Mesenchymal stem cell (in vitro differentiated cells and primary cell): ENCODE measurements around the gene CLMN.

Experiments
- DNase-seq: peaks from one replicate; pipeline ENCODE4 v3.0.0-alpha.2; 2013
- H2AFZ ChIP-seq: one replicate; pipeline ENCODE4 v1.6.1; 2013; ENCODE audit warnings: low read depth, mild to moderate bottlenecking, control low read depth, inconsistent platforms, low read length, moderate library complexity
- H2AK5ac ChIP-seq: 2 replicates; pipeline ENCODE4 v1.6.1; 2013; ENCODE audit warnings: low read length, moderate library complexity, mild to moderate bottlenecking, inconsistent platforms; ENCODE audit not compliant: severe bottlenecking
- H2BK120ac ChIP-seq: one replicate; pipeline ENCODE4 v1.6.1; 2013; ENCODE audit warnings: low read depth, mild to moderate bottlenecking, inconsistent platforms, low read length, moderate library complexity
- H2BK12ac ChIP-seq, 2 experiments: one replicate each; pipeline ENCODE4 v1.6.1; 2013; ENCODE audit warnings: inconsistent platforms in 2 of 2, low read length in 2 of 2, mild to moderate bottlenecking in 2 of 2, moderate library complexity in 2 of 2, control low read depth in 1 of 2
- H2BK15ac ChIP-seq: one replicate; pipeline ENCODE4 v1.6.1; 2013; ENCODE audit warnings: mild to moderate bottlenecking, low read depth, inconsistent platforms; ENCODE audit not compliant: poor library complexity, severe bottlenecking
- H2BK5ac ChIP-seq: 2 replicates; pipeline ENCODE4 v1.6.1; 2013; ENCODE audit warnings: low read depth, mild to moderate bottlenecking, low read length, control low read depth, inconsistent platforms; ENCODE audit not compliant: poor library complexity, severe bottlenecking
- H3K14ac ChIP-seq, 2 experiments: one replicate each; pipeline ENCODE4 v1.6.1; 2013; ENCODE audit warnings: inconsistent platforms in 2 of 2, low read length in 2 of 2, control low read depth in 1 of 2, mild to moderate bottlenecking in 1 of 2, moderate library complexity in 1 of 2
- H3K18ac ChIP-seq, 2 experiments: one replicate each; pipeline ENCODE4 v1.6.1; 2013; ENCODE audit warnings: inconsistent platforms in 2 of 2, low read length in 2 of 2, control low read depth in 1 of 2, low read depth in 1 of 2, mild to moderate bottlenecking in 1 of 2
- H3K23ac ChIP-seq, 2 experiments: one replicate each; pipeline ENCODE4 v1.6.1; 2013; ENCODE audit warnings: inconsistent platforms in 2 of 2, low read length in 2 of 2, mild to moderate bottlenecking in 2 of 2, moderate library complexity in 2 of 2, control low read depth in 1 of 2
- H3K27ac ChIP-seq: 2 replicates; pipeline ENCODE4 v1.5.1; 2013; ENCODE audit warnings: mild to moderate bottlenecking, moderate library complexity, low read length, control low read depth, inconsistent platforms; ENCODE audit not compliant: poor library complexity, severe bottlenecking
- H3K27me3 ChIP-seq, 2 experiments: 2 replicates each; pipeline versions ENCODE4 v1.6.1 to v1.7.0; 2013; ENCODE audit warnings: low read length in 2 of 2, mild to moderate bottlenecking in 2 of 2, moderate library complexity in 2 of 2, control low read depth in 1 of 2, inconsistent platforms in 1 of 2; ENCODE audit not compliant: control insufficient read depth in 1 of 2, insufficient read depth in 1 of 2
- H3K36me3 ChIP-seq, 2 experiments: 2 replicates each; pipeline versions ENCODE4 v1.6.1 to v1.7.0; 2013; ENCODE audit warnings: low read length in 2 of 2, control low read depth in 1 of 2, inconsistent platforms in 1 of 2, low read depth in 1 of 2, mild to moderate bottlenecking in 1 of 2; ENCODE audit not compliant: insufficient read depth in 2 of 2, control insufficient read depth in 1 of 2
- H3K4ac ChIP-seq, 2 experiments: one replicate each; pipeline ENCODE4 v1.6.1; 2013; ENCODE audit warnings: inconsistent platforms in 2 of 2, low read length in 2 of 2, mild to moderate bottlenecking in 2 of 2, moderate library complexity in 2 of 2, control low read depth in 1 of 2, low read depth in 1 of 2
- H3K4me1 ChIP-seq: 2 replicates; pipeline ENCODE4 v1.6.1; 2013; ENCODE audit warnings: low read depth, low read length, control low read depth; ENCODE audit not compliant: control insufficient read depth, insufficient read depth
- H3K4me2 ChIP-seq: 2 replicates; pipeline ENCODE4 v1.6.1; 2013; ENCODE audit warnings: low read length, mild to moderate bottlenecking, inconsistent platforms; ENCODE audit not compliant: poor library complexity, severe bottlenecking
- H3K4me3 ChIP-seq, 2 experiments: 2 replicates each; pipeline versions ENCODE4 v1.5.1 to v1.7.0; 2013; ENCODE audit warnings: low read length in 2 of 2, mild to moderate bottlenecking in 2 of 2, control low read depth in 1 of 2, low read depth in 1 of 2; ENCODE audit not compliant: insufficient read depth in 1 of 2
- H3K79me1 ChIP-seq: replicated peaks from 2 replicates; pipeline ENCODE4 v1.6.1; 2013; ENCODE audit warnings: mild to moderate bottlenecking, control low read depth, low read length, inconsistent platforms; ENCODE audit not compliant: poor library complexity, severe bottlenecking
- H3K9ac ChIP-seq: 2 replicates; pipeline ENCODE4 v1.7.0; 2013; ENCODE audit warnings: mild to moderate bottlenecking, low read length, moderate library complexity
- H3K9me3 ChIP-seq: 2 replicates; pipeline ENCODE4 v1.7.0; 2013; ENCODE audit warnings: mild to moderate bottlenecking, low read length; ENCODE audit not compliant: control insufficient read depth
- H4K8ac ChIP-seq: one replicate; pipeline ENCODE4 v1.6.1; 2013; ENCODE audit warnings: inconsistent platforms, mild to moderate bottlenecking, low read length, moderate library complexity
- H4K91ac ChIP-seq: one replicate; pipeline ENCODE4 v1.6.1; 2013; ENCODE audit warnings: mild to moderate bottlenecking, low read length, inconsistent platforms
- WGBS: methylation state at CpG from one replicate; pipeline ENCODE4 v1.1.7; 2013; ENCODE audit warnings: mixed read lengths; 5-methylcytosine and 5-hydroxymethylcytosine counted together

The CLMN gene

GRCh38 chr14:95252219-95252618 lies 67.5 kb downstream of the CLMN start:
- H2BK5ac ChIP-seq: peak overlapping the region; percentile 69
- H3K4me2 ChIP-seq: no peak overlapping the region
- H3K27ac ChIP-seq: peak overlapping the region; percentile 97
- peak overlapping the region; percentile 97 for H2AK5ac ChIP-seq
- H3K27me3 ChIP-seq: peaks cover 0 to 4% of the 10 kb centered on the region in 2 experiments
- peaks cover 32% of the 10 kb centered on the region for H3K79me1 ChIP-seq
- H4K8ac ChIP-seq: no peak overlapping the region
- H2BK120ac ChIP-seq: no peak overlapping the region
- H4K91ac ChIP-seq: no peak overlapping the region
- H3K4me3 ChIP-seq: no peak overlapping the region
- H3K14ac ChIP-seq: no peak overlapping the region
- no peaks in the 10 kb centered on the region for H3K9me3 ChIP-seq
- peak overlapping the region in 1 of 2 experiments; percentile 20 for H3K23ac ChIP-seq
- H3K36me3 ChIP-seq: peaks cover 0 to 6% of the 10 kb centered on the region in 2 experiments
- peaks cover 50% of the 10 kb centered on the region for H3K4me1 ChIP-seq
- no peak overlapping the region for H3K9ac ChIP-seq
- H2BK15ac ChIP-seq: no peak overlapping the region
- WGBS: 82% methylated on average over 6 of the region's 6 CpGs
- no peak overlapping the region for H3K4ac ChIP-seq
- no peak for DNase-seq
- H2BK12ac ChIP-seq: no peak overlapping the region
- H3K18ac ChIP-seq: no peak overlapping the region
- no peak overlapping the region for H2AFZ ChIP-seq

- Histone ChIP-seq H3K18ac (no peak overlapping the region), H3K14ac (no peak overlapping the region), H3K9me3 (no peaks in the 10 kb centered on the region), H3K27ac (peak overlapping the region; percentile 97), H3K27me3 (peaks cover 0 to 4% of the 10 kb centered on the region in 2 experiments), H3K4me1 (peaks cover 46% of the 10 kb centered on the region), H3K23ac (no peak overlapping the region), H3K79me1 (peaks cover 30% of the 10 kb centered on the region), H4K8ac (no peak overlapping the region), H3K9ac (no peak overlapping the region), H3K36me3 (peaks cover 0 to 6% of the 10 kb centered on the region in 2 experiments), H2BK5ac (peak overlapping the region; percentile 59), H2AFZ (no peak overlapping the region), H2AK5ac (peak overlapping the region; percentile 89), H4K91ac (no peak overlapping the region), H2BK15ac (no peak overlapping the region), H3K4me2 (no peak overlapping the region), H3K4ac (no peak overlapping the region), H2BK120ac (no peak overlapping the region), H3K4me3 (no peak overlapping the region), H2BK12ac (no peak overlapping the region)
- 92% methylated on average over 3 of the region's 7 CpGs for WGBS
- DNase-seq: no peak
Observed at GRCh38 chr14:95250936-95251335, 68.8 kb downstream of the CLMN start.

- Histone ChIP-seq H3K4ac (no peak overlapping the region), H3K14ac (no peak overlapping the region), H4K8ac (no peak overlapping the region), H3K9ac (no peak overlapping the region), H3K4me2 (no peak overlapping the region), H2AK5ac (peak overlapping the region; percentile 92), H3K9me3 (no peaks in the 10 kb centered on the region), H4K91ac (no peak overlapping the region), H2BK12ac (no peak overlapping the region), H2AFZ (no peak overlapping the region), H2BK120ac (no peak overlapping the region), H3K79me1 (peaks cover 30% of the 10 kb centered on the region), H3K27me3 (peaks cover 0 to 4% of the 10 kb centered on the region in 2 experiments), H3K36me3 (peaks cover 0 to 6% of the 10 kb centered on the region in 2 experiments), H3K27ac (peak overlapping the region; percentile 97), H3K23ac (no peak overlapping the region), H3K4me1 (peaks cover 43% of the 10 kb centered on the region), H2BK5ac (peak overlapping the region; percentile 92), H2BK15ac (no peak overlapping the region), H3K18ac (no peak overlapping the region), H3K4me3 (no peak overlapping the region)
- no peak for DNase-seq
- 84% methylated on average over 5 of the region's 5 CpGs for WGBS
Observed at GRCh38 chr14:95250140-95250769, 69.5 kb downstream of the CLMN start.

- no peak overlapping the region for H2AFZ ChIP-seq
- H2BK15ac ChIP-seq: no peak overlapping the region
- no peak overlapping the region for H3K4ac ChIP-seq
- peaks cover 0 to 3% of the 10 kb centered on the region in 2 experiments for H3K36me3 ChIP-seq
- H3K27me3 ChIP-seq: peaks cover 0 to 4% of the 10 kb centered on the region in 2 experiments
- H3K18ac ChIP-seq: peak overlapping the region in 1 of 2 experiments; percentile 59
- no peak overlapping the region for H3K23ac ChIP-seq
- peak; percentile 19 for DNase-seq
- H3K9me3 ChIP-seq: no peaks in the 10 kb centered on the region
- H2BK120ac ChIP-seq: no peak overlapping the region
- peak overlapping the region; percentile 97 for H3K27ac ChIP-seq
- peak overlapping the region; percentile 41 for H2AK5ac ChIP-seq
- 40% methylated on average over 5 of the region's 6 CpGs for WGBS
- no peak overlapping the region for H4K91ac ChIP-seq
- peaks cover 26% of the 10 kb centered on the region for H3K79me1 ChIP-seq
- peak overlapping the region; percentile 84 for H2BK5ac ChIP-seq
- no peak overlapping the region for H4K8ac ChIP-seq
- no peak overlapping the region for H3K4me2 ChIP-seq
- no peak overlapping the region for H3K4me3 ChIP-seq
- peaks cover 34% of the 10 kb centered on the region for H3K4me1 ChIP-seq
- no peak overlapping the region for H2BK12ac ChIP-seq
- H3K9ac ChIP-seq: no peak overlapping the region
- H3K14ac ChIP-seq: no peak overlapping the region
Observed at GRCh38 chr14:95248432-95248831, 71.3 kb downstream of the CLMN start.
